ENCODE measurements around the gene RSPH10B2.
A peak's percentile ranks its signal among the peaks of the same experiment; 100 is the strongest.
"Not testable (repeated sequence)": the region's sequence is repeated elsewhere in the genome, so short reads cannot be mapped to it uniquely, and the experiment has no call there.

Gene RSPH10B2

GRCh38 chr7:6792113-6792872, 38.4 kb downstream of the RSPH10B2 start:
- DNase-seq: not testable (repeated sequence)

- not testable (repeated sequence) for DNase-seq
Measured at GRCh38 chr7:6794276-6794675, 40.4 kb downstream of the RSPH10B2 start.

GRCh38 chr7:6797218-6797617, 43.3 kb downstream of the RSPH10B2 start:
- DNase-seq: not testable (repeated sequence)

GRCh38 chr7:6798047-6798446, 44.1 kb downstream of the RSPH10B2 start:
- not testable (repeated sequence) for DNase-seq

GRCh38 chr7:6799887-6800286, 46.0 kb downstream of the RSPH10B2 start:
- not testable (repeated sequence) for DNase-seq

- DNase-seq: not testable (repeated sequence)
Measured at GRCh38 chr7:6800331-6800730, 46.4 kb downstream of the RSPH10B2 start.

GRCh38 chr7:6807393-6807918, 53.6 kb downstream of the RSPH10B2 start:
- DNase-seq: not testable (repeated sequence)

- not testable (repeated sequence) for DNase-seq
Measured at GRCh38 chr7:6807959-6808358, 54.1 kb downstream of the RSPH10B2 start.

GRCh38 chr7:6813011-6813410, 59.1 kb downstream of the RSPH10B2 start:
- not testable (repeated sequence) for DNase-seq

GRCh38 chr7:6815470-6815869, 61.6 kb downstream of the RSPH10B2 start:
- not testable (repeated sequence) for DNase-seq

- DNase-seq: not testable (repeated sequence)
Measured at GRCh38 chr7:6821622-6822021, 67.7 kb downstream of the RSPH10B2 start.

- not testable (repeated sequence) for DNase-seq
Measured at GRCh38 chr7:6825236-6826125, 71.6 kb downstream of the RSPH10B2 start.

GRCh38 chr7:6826151-6826550, 72.2 kb downstream of the RSPH10B2 start, which contains the start of gene CCZ1B:
CCZ1B (minus strand) TSS chr7:6826275; CDS start chr7:6826197, 78 bp downstream.
- DNase-seq: peak; percentile 62

GRCh38 chr7:6827180-6827579, 73.3 kb downstream of the RSPH10B2 start:
- DNase-seq: peak; percentile 36

GRCh38 chr7:6829616-6830015, 75.7 kb downstream of the RSPH10B2 start:
- not testable (repeated sequence) for DNase-seq

GRCh38 chr7:6830026-6830425, 76.1 kb downstream of the RSPH10B2 start:
- not testable (repeated sequence) for DNase-seq

- no peak for DNase-seq
Measured at GRCh38 chr7:6831018-6831725, 77.3 kb downstream of the RSPH10B2 start.

- no peak for DNase-seq
Measured at GRCh38 chr7:6833636-6834035, 79.7 kb downstream of the RSPH10B2 start.

GRCh38 chr7:6835521-6835920, 81.6 kb downstream of the RSPH10B2 start:
- DNase-seq: not testable (repeated sequence)

GRCh38 chr7:6837081-6837480, 83.2 kb downstream of the RSPH10B2 start:
- DNase-seq: not testable (repeated sequence)

- not testable (repeated sequence) for DNase-seq
Measured at GRCh38 chr7:6842278-6842921, 88.5 kb downstream of the RSPH10B2 start.

GRCh38 chr7:6843092-6843491, 89.2 kb downstream of the RSPH10B2 start:
- DNase-seq: not testable (repeated sequence)

All from NCI-H1105 treated with DMSO at 0.1 percent for 48 hours (cell line).